Stimulated activated CD4-positive, alpha-beta T cell treated with anti-CD3 and anti-CD28 coated beads, TNF-alpha, amount 100 ng/mL, for 48 hours (primary cell): ENCODE data around the gene FAM83D.

Source experiments
- DNase-seq, 3 donors: peaks; one replicate each; pipeline ENCODE4 v3.0.0-alpha.2; 2020; ENCODE audit warnings: low read depth in 3 of 3

Gene FAM83D

GRCh38 chr20:38895098-38895949, 30.9 kb upstream of the FAM83D start:
- DNase-seq, result no peak

- no peak for DNase-seq
Observed at GRCh38 chr20:38896009-38896594, 30.1 kb upstream of the FAM83D start.

- no peak for DNase-seq
Observed at GRCh38 chr20:38897267-38897666, 28.9 kb upstream of the FAM83D start.

- DNase-seq, result no peak
Observed at GRCh38 chr20:38900606-38901005, 25.6 kb upstream of the FAM83D start.

GRCh38 chr20:38902601-38903000, 23.6 kb upstream of the FAM83D start:
- DNase-seq, result no peak

- no peak for DNase-seq
Observed at GRCh38 chr20:38903335-38903734, 22.9 kb upstream of the FAM83D start.

GRCh38 chr20:38905375-38905774, 20.8 kb upstream of the FAM83D start:
- no peak for DNase-seq

GRCh38 chr20:38907918-38908677, 18.1 kb upstream of the FAM83D start:
- DNase-seq, result no peak

GRCh38 chr20:38915355-38915754, 10.9 kb upstream of the FAM83D start:
- DNase-seq, result no peak

GRCh38 chr20:38917657-38918056, 8.6 kb upstream of the FAM83D start:
- DNase-seq, result no peak

- DNase-seq, result no peak
Observed at GRCh38 chr20:38918172-38918571, 8.0 kb upstream of the FAM83D start.

GRCh38 chr20:38919683-38920082, 6.5 kb upstream of the FAM83D start:
- DNase-seq, result no peak

- no peak for DNase-seq
Observed at GRCh38 chr20:38920411-38920810, 5.8 kb upstream of the FAM83D start.

- DNase-seq, result no peak
Observed at GRCh38 chr20:38920851-38921250, 5.4 kb upstream of the FAM83D start.

GRCh38 chr20:38924718-38925117, 1.5 kb upstream of the FAM83D start:
- DNase-seq, result no peak

- no peak for DNase-seq
Observed at GRCh38 chr20:38926934-38927616, 858 bp downstream of the FAM83D start.

- no peak for DNase-seq
Observed at GRCh38 chr20:38927902-38928578, 1.8 kb downstream of the FAM83D start.

GRCh38 chr20:38930242-38930569, 4.0 kb downstream of the FAM83D start:
- no peak for DNase-seq

- no peak for DNase-seq
Observed at GRCh38 chr20:38931984-38932383, 5.8 kb downstream of the FAM83D start.

- DNase-seq, result no peak
Observed at GRCh38 chr20:38932457-38933120, 6.4 kb downstream of the FAM83D start.

GRCh38 chr20:38934530-38934929, 8.3 kb downstream of the FAM83D start:
- DNase-seq, result no peak
